ENCODE results near the gene MESD. TPM values are rescaled to one million over a fixed set of nuclear protein-coding genes. Genes with fewer than 3 reads are reported as not detected.

Gene MESD
- polyA plus RNA-seq, 1 of the 3 experiments (the other 2 are of a cell fraction), result 15.2 TPM

GRCh38 chr15:80958818-80959495, 30.7 kb downstream of the MESD start:
- Histone ChIP-seq H3K79me2 (ENCODE audit: insufficient read depth) (no peaks in the 10 kb centered on the region), H3K9ac (no peak overlapping the region), H3K4me3 (ENCODE audit: low read depth in 2 of 2, low read length in 1 of 2) (no peak overlapping the region), H3F3A (replicated peaks; ENCODE audit: insufficient read depth) (peaks cover 3% of the 10 kb centered on the region), H3K4me2 (no peak overlapping the region), H3K27ac (ENCODE audit: low read depth in 2 of 2, low read length in 1 of 2) (no peak overlapping the region), H4K20me1 (ENCODE audit: insufficient read depth) (0 out of 2 replicates have a peak, but pooled peaks cover 3% of the 10 kb centered on the region), H3K4me1 (ENCODE audit: control insufficient read depth in 1 of 2, insufficient read depth in 2 of 2, low read depth in 1 of 2, low read length in 1 of 2) (peaks cover 0 to 6% of the 10 kb centered on the region in 2 experiments; a peak in 1 of 4 replicates), H3K36me3 (replicated peaks in 1 of 2; ENCODE audit: control insufficient read depth in 1 of 2, insufficient read depth in 2 of 2, low read length in 1 of 2) (peaks cover 0 to 2% of the 10 kb centered on the region in 2 experiments), H3K9me2 (no peaks in the 10 kb centered on the region), H3K27me3 (ENCODE audit: insufficient read depth) (no peaks in the 10 kb centered on the region), H2AFZ (ENCODE audit: low read depth) (no peak overlapping the region), H3K9me3 (no peaks in the 10 kb centered on the region)
- WGBS (ENCODE audit: low lambda C conversion rate), result 95% methylated on average over 9 of the region's 9 CpGs
- DNase-seq, result no peak
- ChIA-PET POLR2A (no interaction called here), CTCF (interaction anchor here (1.6 to 1.7 kb wide), 4 partner anchors 11 to 391 kb away, joined by 4 to 15 read pairs (median 8); partner anchors contain the start of gene CEMIP)
- TF ChIP-seq, protein P1, sequence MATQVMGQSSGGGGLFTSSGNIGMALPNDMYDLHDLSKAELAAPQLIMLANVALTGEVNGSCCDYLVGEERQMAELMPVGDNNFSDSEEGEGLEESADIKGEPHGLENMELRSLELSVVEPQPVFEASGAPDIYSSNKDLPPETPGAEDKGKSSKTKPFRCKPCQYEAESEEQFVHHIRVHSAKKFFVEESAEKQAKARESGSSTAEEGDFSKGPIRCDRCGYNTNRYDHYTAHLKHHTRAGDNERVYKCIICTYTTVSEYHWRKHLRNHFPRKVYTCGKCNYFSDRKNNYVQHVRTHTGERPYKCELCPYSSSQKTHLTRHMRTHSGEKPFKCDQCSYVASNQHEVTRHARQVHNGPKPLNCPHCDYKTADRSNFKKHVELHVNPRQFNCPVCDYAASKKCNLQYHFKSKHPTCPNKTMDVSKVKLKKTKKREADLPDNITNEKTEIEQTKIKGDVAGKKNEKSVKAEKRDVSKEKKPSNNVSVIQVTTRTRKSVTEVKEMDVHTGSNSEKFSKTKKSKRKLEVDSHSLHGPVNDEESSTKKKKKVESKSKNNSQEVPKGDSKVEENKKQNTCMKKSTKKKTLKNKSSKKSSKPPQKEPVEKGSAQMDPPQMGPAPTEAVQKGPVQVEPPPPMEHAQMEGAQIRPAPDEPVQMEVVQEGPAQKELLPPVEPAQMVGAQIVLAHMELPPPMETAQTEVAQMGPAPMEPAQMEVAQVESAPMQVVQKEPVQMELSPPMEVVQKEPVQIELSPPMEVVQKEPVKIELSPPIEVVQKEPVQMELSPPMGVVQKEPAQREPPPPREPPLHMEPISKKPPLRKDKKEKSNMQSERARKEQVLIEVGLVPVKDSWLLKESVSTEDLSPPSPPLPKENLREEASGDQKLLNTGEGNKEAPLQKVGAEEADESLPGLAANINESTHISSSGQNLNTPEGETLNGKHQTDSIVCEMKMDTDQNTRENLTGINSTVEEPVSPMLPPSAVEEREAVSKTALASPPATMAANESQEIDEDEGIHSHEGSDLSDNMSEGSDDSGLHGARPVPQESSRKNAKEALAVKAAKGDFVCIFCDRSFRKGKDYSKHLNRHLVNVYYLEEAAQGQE (IDR thresholded peaks at IDR 0.05; ENCODE audit: low read depth, low read length), result no peak
- TF ChIP-seq EP300 (IDR thresholded peaks at IDR 0.05; ENCODE audit: borderline replicate concordance in 1 of 2, low read depth in 1 of 2, low read length in 1 of 2) (no peak), EZH2phosphoT487 (IDR thresholded peaks at IDR 0.05; ENCODE audit: borderline replicate concordance, low read depth) (no peak), YY1 (IDR thresholded peaks at IDR 0.05; ENCODE audit: low read depth) (no peak), GATA2 (CRISPR knock-in tag; IDR thresholded peaks at IDR 0.05) (no peak), FOXM1 (IDR thresholded peaks at IDR 0.05; ENCODE audit: low read depth) (no peak), NFIC (IDR thresholded peaks at IDR 0.05; ENCODE audit: borderline replicate concordance) (no peak), NRF1 (IDR thresholded peaks at IDR 0.05; ENCODE audit: low read depth, low read length) (no peak), GABPA (IDR thresholded peaks at IDR 0.05; ENCODE audit: low read depth) (no peak)
- TF ChIP-seq, protein P2, sequence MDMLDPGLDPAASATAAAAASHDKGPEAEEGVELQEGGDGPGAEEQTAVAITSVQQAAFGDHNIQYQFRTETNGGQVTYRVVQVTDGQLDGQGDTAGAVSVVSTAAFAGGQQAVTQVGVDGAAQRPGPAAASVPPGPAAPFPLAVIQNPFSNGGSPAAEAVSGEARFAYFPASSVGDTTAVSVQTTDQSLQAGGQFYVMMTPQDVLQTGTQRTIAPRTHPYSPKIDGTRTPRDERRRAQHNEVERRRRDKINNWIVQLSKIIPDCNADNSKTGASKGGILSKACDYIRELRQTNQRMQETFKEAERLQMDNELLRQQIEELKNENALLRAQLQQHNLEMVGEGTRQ (IDR thresholded peaks at IDR 0.05; ENCODE audit: borderline replicate concordance, low read depth, low read length), result no peak
- TF ChIP-seq, protein P3, sequence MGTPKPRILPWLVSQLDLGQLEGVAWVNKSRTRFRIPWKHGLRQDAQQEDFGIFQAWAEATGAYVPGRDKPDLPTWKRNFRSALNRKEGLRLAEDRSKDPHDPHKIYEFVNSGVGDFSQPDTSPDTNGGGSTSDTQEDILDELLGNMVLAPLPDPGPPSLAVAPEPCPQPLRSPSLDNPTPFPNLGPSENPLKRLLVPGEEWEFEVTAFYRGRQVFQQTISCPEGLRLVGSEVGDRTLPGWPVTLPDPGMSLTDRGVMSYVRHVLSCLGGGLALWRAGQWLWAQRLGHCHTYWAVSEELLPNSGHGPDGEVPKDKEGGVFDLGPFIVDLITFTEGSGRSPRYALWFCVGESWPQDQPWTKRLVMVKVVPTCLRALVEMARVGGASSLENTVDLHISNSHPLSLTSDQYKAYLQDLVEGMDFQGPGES (IDR thresholded peaks at IDR 0.05; ENCODE audit: low read depth, low read length), result no peak
- TF ChIP-seq, protein P4, sequence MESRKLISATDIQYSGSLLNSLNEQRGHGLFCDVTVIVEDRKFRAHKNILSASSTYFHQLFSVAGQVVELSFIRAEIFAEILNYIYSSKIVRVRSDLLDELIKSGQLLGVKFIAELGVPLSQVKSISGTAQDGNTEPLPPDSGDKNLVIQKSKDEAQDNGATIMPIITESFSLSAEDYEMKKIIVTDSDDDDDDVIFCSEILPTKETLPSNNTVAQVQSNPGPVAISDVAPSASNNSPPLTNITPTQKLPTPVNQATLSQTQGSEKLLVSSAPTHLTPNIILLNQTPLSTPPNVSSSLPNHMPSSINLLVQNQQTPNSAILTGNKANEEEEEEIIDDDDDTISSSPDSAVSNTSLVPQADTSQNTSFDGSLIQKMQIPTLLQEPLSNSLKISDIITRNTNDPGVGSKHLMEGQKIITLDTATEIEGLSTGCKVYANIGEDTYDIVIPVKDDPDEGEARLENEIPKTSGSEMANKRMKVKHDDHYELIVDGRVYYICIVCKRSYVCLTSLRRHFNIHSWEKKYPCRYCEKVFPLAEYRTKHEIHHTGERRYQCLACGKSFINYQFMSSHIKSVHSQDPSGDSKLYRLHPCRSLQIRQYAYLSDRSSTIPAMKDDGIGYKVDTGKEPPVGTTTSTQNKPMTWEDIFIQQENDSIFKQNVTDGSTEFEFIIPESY (IDR thresholded peaks at IDR 0.05; ENCODE audit: borderline replicate concordance, low read depth), result no peak
- TF ChIP-seq, protein P5, sequence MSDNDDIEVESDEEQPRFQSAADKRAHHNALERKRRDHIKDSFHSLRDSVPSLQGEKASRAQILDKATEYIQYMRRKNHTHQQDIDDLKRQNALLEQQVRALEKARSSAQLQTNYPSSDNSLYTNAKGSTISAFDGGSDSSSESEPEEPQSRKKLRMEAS (IDR thresholded peaks at IDR 0.05; ENCODE audit: low read depth), result no peak
